H9 (cell line): Measurements from ENCODE around the gene ZNF44. TPM values are rescaled to one million over a fixed set of nuclear protein-coding genes. Genes with fewer than 3 reads are reported as not detected.

ENCODE experiments used
- DNase-seq: peaks from one replicate; pipeline ENCODE4 v3.0.0-alpha.2; 2017
- H2AFZ ChIP-seq: one replicate; pipeline ENCODE4 v1.6.1; 2013; ENCODE audit warnings: mild to moderate bottlenecking, low read length, control low read depth, moderate library complexity
- H2AK5ac ChIP-seq: 2 replicates; pipeline ENCODE4 v1.6.1; 2013; ENCODE audit warnings: low read length, control low read depth, mixed read lengths; ENCODE audit not compliant: insufficient read length
- H2BK120ac ChIP-seq: one replicate; pipeline ENCODE4 v1.6.1; 2013; ENCODE audit warnings: low read depth, mild to moderate bottlenecking, low read length, control low read depth, inconsistent platforms; ENCODE audit not compliant: poor library complexity, severe bottlenecking
- H2BK12ac ChIP-seq: 2 replicates; pipeline ENCODE4 v1.6.1; 2013; ENCODE audit warnings: low read length, control low read depth, mixed read lengths, low read depth; ENCODE audit not compliant: insufficient read length
- H2BK15ac ChIP-seq: 2 replicates; pipeline ENCODE4 v1.6.1; 2013; ENCODE audit warnings: low read depth, low read length, control low read depth
- H2BK20ac ChIP-seq: one replicate; pipeline ENCODE4 v1.6.1; 2013; ENCODE audit warnings: low read depth, mild to moderate bottlenecking, low read length, control low read depth, inconsistent platforms; ENCODE audit not compliant: poor library complexity, severe bottlenecking
- H2BK5ac ChIP-seq: 2 replicates; pipeline ENCODE4 v1.6.1; 2013; ENCODE audit warnings: low read length, control low read depth, mixed read lengths; ENCODE audit not compliant: insufficient read length
- H3K14ac ChIP-seq: 2 replicates; pipeline ENCODE4 v1.6.1; 2013; ENCODE audit warnings: low read length, control low read depth; ENCODE audit not compliant: insufficient read depth
- H3K18ac ChIP-seq: 2 replicates; pipeline ENCODE4 v1.6.1; 2013; ENCODE audit warnings: low read depth, mild to moderate bottlenecking, mixed read lengths, low read length, control low read depth; ENCODE audit not compliant: insufficient read length
- H3K23ac ChIP-seq: 2 replicates; pipeline ENCODE4 v1.6.1; 2013; ENCODE audit warnings: low read length, control low read depth, mixed read lengths, low read depth; ENCODE audit not compliant: insufficient read length
- H3K23me2 ChIP-seq: 2 replicates; pipeline ENCODE4 v1.6.1; 2013; ENCODE audit warnings: low read depth, mild to moderate bottlenecking, mixed read lengths, low read length, control low read depth; ENCODE audit not compliant: insufficient read length, poor library complexity, severe bottlenecking
- H3K27ac ChIP-seq: 2 replicates; pipeline ENCODE4 v1.5.1; 2013; ENCODE audit warnings: low read length, control low read depth, mixed read lengths, low read depth; ENCODE audit not compliant: insufficient read length
- H3K27me3 ChIP-seq: 2 replicates; pipeline ENCODE4 v1.6.1; 2013; ENCODE audit warnings: low read length, control low read depth, inconsistent platforms; ENCODE audit not compliant: insufficient read depth
- H3K4ac ChIP-seq: 2 replicates; pipeline ENCODE4 v1.6.1; 2013; ENCODE audit warnings: low read depth, mild to moderate bottlenecking, control low read depth, inconsistent platforms, low read length, moderate library complexity
- H3K4me1 ChIP-seq: 2 replicates; pipeline ENCODE4 v1.6.1; 2013; ENCODE audit warnings: low read length, control low read depth, inconsistent platforms; ENCODE audit not compliant: insufficient read depth
- H3K4me2 ChIP-seq: 2 replicates; pipeline ENCODE4 v1.6.1; 2013; ENCODE audit warnings: low read length, control low read depth, mixed read lengths; ENCODE audit not compliant: insufficient read length, insufficient read depth
- H3K56ac ChIP-seq: 2 replicates; pipeline ENCODE4 v1.6.1; 2013; ENCODE audit warnings: low read depth, mild to moderate bottlenecking, mixed read lengths, low read length, control low read depth; ENCODE audit not compliant: insufficient read length
- H3K79me1 ChIP-seq: 2 replicates; pipeline ENCODE4 v1.6.1; 2013; ENCODE audit warnings: low read depth, mild to moderate bottlenecking, moderate library complexity, low read length, control low read depth, inconsistent platforms; ENCODE audit not compliant: insufficient read depth, poor library complexity, severe bottlenecking
- H3K79me2 ChIP-seq: 2 replicates; pipeline ENCODE4 v1.6.1; 2013; ENCODE audit warnings: low read length, control low read depth, inconsistent platforms; ENCODE audit not compliant: insufficient read depth
- H3K9ac ChIP-seq: 2 replicates; pipeline ENCODE4 v1.6.1; 2013; ENCODE audit warnings: low read length, control low read depth, mixed read lengths; ENCODE audit not compliant: insufficient read length; ENCODE audit errors: extremely low read depth
- H3K9me3 ChIP-seq: one replicate; pipeline ENCODE4 v1.6.1; 2013; ENCODE audit warnings: low read depth, low read length, inconsistent platforms; ENCODE audit not compliant: control insufficient read depth
- H3T11ph ChIP-seq: one replicate; pipeline ENCODE4 v1.6.1; 2013; ENCODE audit warnings: mild to moderate bottlenecking, low read length, control low read depth, inconsistent platforms
- H4K20me1 ChIP-seq: one replicate; pipeline ENCODE4 v1.6.1; 2013; ENCODE audit not compliant: control insufficient read depth, insufficient read length, insufficient read depth
- H4K5ac ChIP-seq: 2 replicates; pipeline ENCODE4 v1.6.1; 2013; ENCODE audit warnings: low read depth, mild to moderate bottlenecking, mixed read lengths, low read length, control low read depth; ENCODE audit not compliant: insufficient read length
- H4K8ac ChIP-seq: replicated peaks from 2 replicates; pipeline ENCODE4 v1.6.1; 2013; ENCODE audit warnings: low read length, control low read depth, mixed read lengths, low read depth; ENCODE audit not compliant: insufficient read length
- H4K91ac ChIP-seq: 2 replicates; pipeline ENCODE4 v1.6.1; 2013; ENCODE audit warnings: low read depth, mild to moderate bottlenecking, moderate library complexity, mixed read lengths, low read length, control low read depth; ENCODE audit not compliant: insufficient read length
- H3K27ac Mint-ChIP-seq, 3 experiments: 2 replicates in 2 of 3; 3 replicates in 1 of 3; pipeline ENCODE4 v1.8.0; 2020 to 2021; ENCODE audit warnings: mixed read lengths in 3 of 3, mild to moderate bottlenecking in 1 of 3, moderate library complexity in 1 of 3
- H3K27me3 Mint-ChIP-seq: 2 replicates; pipeline ENCODE4 v1.8.0; 2021; ENCODE audit warnings: low read depth, mild to moderate bottlenecking, moderate library complexity, mixed read lengths
- H3K36me3 Mint-ChIP-seq, 3 experiments: 2 replicates in 2 of 3; 3 replicates in 1 of 3; pipeline ENCODE4 v1.8.0; 2020 to 2021; ENCODE audit warnings: low read depth in 3 of 3, mixed read lengths in 3 of 3; ENCODE audit not compliant: insufficient read depth in 1 of 3
- H3K4me1 Mint-ChIP-seq, 2 experiments: 2 replicates each; pipeline ENCODE4 v1.8.0; 2020; ENCODE audit warnings: mixed read lengths in 2 of 2
- H3K4me3 Mint-ChIP-seq, 2 experiments: 2 replicates in 1 of 2; 3 replicates in 1 of 2; pipeline ENCODE4 v1.8.0; 2020 to 2021; ENCODE audit warnings: mild to moderate bottlenecking in 2 of 2, mixed read lengths in 2 of 2, moderate library complexity in 1 of 2
- H3K9me3 Mint-ChIP-seq, 2 experiments: 2 replicates in 1 of 2; 3 replicates in 1 of 2; pipeline ENCODE4 v1.8.0; 2020; ENCODE audit warnings: mild to moderate bottlenecking in 2 of 2, mixed read lengths in 2 of 2, moderate library complexity in 1 of 2
- WGBS: extraction: QIAGEN DNeasy Blood & Tissue Kit; methylation state at CpG from one replicate; pipeline ENCODE4 v1.1.7; 2013; ENCODE audit warnings: missing lambda C conversion rate, low lambda C conversion rate, mixed read lengths; ENCODE audit not compliant: insufficient read length; ENCODE audit errors: extremely low coverage; 5-methylcytosine and 5-hydroxymethylcytosine counted together
- total RNA-seq: library from RNA; stranded (reverse); gene quantifications from 2 replicates; pipeline ENCODE4 v1.2.1, GENCODE V29; 2021
- TF ChIP-seq, protein P1 (sequence below): fragments of 200-600 bp; sonication (generic); conservative IDR thresholded peaks from 3 replicates; pipeline ENCODE4 v1.8.0; 2021; ENCODE audit warnings: antibody characterized with exemption, mild to moderate bottlenecking

Gene ZNF44
- total RNA-seq, 1 experiment from 2014 or later = 6.9 TPM

DNA sequence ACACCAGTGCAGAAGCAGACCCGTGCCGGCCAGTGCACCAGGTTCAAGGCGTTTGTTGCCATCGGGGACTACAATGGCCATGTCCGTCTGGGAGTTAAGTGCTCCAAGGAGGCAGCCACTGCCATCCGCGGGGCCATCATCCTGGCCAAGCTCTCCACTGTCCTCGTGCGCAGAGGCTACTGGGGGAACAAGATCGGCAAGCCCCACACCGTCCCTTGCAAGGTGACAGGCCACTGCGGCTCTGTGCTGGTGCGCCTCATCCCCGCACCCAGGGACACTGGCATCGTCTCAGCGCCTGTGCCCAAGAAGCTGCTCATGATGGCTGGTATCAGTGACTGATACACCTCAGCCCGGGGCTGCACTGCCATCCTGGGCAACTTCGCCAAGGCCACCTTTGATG is 10.1 kb downstream of the ZNF44 start:
- peaks cover 13 to 32% (median 25%) of the 10 kb centered on the region in 3 experiments for H3K36me3 Mint-ChIP-seq
- H3K27me3 Mint-ChIP-seq = no peaks in the 10 kb centered on the region
- Histone ChIP-seq H3K4me2 (no peak overlapping the region), H3K9ac (no peak overlapping the region), H3K4ac (no peak overlapping the region), H4K91ac (no peak overlapping the region), H3K14ac (no peak overlapping the region; the same call in 1 of the 2 replicates), H3K23ac (no peak overlapping the region), H2BK20ac (no peak overlapping the region), H3T11ph (no peak overlapping the region), H3K27ac (no peak overlapping the region), H2AK5ac (no peak overlapping the region), H2BK12ac (no peak overlapping the region), H2BK15ac (no peak overlapping the region), H3K56ac (no peak overlapping the region), H3K23me2 (no peaks in the 10 kb centered on the region), H2BK120ac (no peak overlapping the region), H2BK5ac (no peak overlapping the region), H4K5ac (no peak overlapping the region), H3K79me1 (no peaks in the 10 kb centered on the region), H4K20me1 (no peaks in the 10 kb centered on the region), H2AFZ (no peak overlapping the region), H3K9me3 (no peaks in the 10 kb centered on the region), H3K79me2 (no peaks in the 10 kb centered on the region; the same call in 1 of the 2 replicates), H3K18ac (no peak overlapping the region), H4K8ac (no peak overlapping the region), H3K4me1 (no peaks in the 10 kb centered on the region), H3K27me3 (no peaks in the 10 kb centered on the region)
- H3K27ac Mint-ChIP-seq = no peak overlapping the region
- no peak overlapping the region for H3K4me3 Mint-ChIP-seq
- no CpG with 5 or more reads among the region's 18 CpGs for WGBS
- no peak for DNase-seq
- TF ChIP-seq, protein P1, sequence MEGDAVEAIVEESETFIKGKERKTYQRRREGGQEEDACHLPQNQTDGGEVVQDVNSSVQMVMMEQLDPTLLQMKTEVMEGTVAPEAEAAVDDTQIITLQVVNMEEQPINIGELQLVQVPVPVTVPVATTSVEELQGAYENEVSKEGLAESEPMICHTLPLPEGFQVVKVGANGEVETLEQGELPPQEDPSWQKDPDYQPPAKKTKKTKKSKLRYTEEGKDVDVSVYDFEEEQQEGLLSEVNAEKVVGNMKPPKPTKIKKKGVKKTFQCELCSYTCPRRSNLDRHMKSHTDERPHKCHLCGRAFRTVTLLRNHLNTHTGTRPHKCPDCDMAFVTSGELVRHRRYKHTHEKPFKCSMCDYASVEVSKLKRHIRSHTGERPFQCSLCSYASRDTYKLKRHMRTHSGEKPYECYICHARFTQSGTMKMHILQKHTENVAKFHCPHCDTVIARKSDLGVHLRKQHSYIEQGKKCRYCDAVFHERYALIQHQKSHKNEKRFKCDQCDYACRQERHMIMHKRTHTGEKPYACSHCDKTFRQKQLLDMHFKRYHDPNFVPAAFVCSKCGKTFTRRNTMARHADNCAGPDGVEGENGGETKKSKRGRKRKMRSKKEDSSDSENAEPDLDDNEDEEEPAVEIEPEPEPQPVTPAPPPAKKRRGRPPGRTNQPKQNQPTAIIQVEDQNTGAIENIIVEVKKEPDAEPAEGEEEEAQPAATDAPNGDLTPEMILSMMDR = no peak
- H3K9me3 Mint-ChIP-seq = peaks cover 33 to 44% of the 10 kb centered on the region in 2 experiments; a peak in 4 of 5 replicates
- H3K4me1 Mint-ChIP-seq = no peaks in the 10 kb centered on the region
